SU-DHL-6 (cell line): ENCODE results near the gene EXD2.
"Not testable (repeated sequence)": the region's sequence is repeated elsewhere in the genome, so short reads cannot be mapped to it uniquely, and the experiment has no call there.

Experiments
- H2AFZ ChIP-seq: fragments of 200-600 bp; sonication (generic); 2 replicates; pipeline ENCODE4 v1.6.1; 2014; ENCODE audit warnings: low read depth, mild to moderate bottlenecking, moderate library complexity, mixed read lengths, antibody characterized with exemption, low read length; ENCODE audit not compliant: severe bottlenecking
- H3F3A ChIP-seq: fragments of 200-600 bp; shearing (Covaris generic); 2 replicates; pipeline ENCODE4 v1.6.0; 2016; ENCODE audit warnings: antibody characterized with exemption, mild to moderate bottlenecking; ENCODE audit not compliant: insufficient read depth
- H3K27ac ChIP-seq: fragments of 200-600 bp; sonication (generic); 2 replicates; pipeline ENCODE4 v1.5.1; 2016; ENCODE audit warnings: low read depth, mild to moderate bottlenecking, low read length, moderate library complexity, mixed read lengths
- H3K27me3 ChIP-seq: fragments of 200-600 bp; sonication (generic), shearing (Covaris generic); 2 replicates; pipeline ENCODE4 v1.6.0; 2014; ENCODE audit warnings: mild to moderate bottlenecking, low read length
- H3K36me3 ChIP-seq: fragments of 200-600 bp; sonication (generic); 2 replicates; pipeline ENCODE4 v1.6.1; 2014; ENCODE audit warnings: mild to moderate bottlenecking, low read length, mixed read lengths
- H3K4me2 ChIP-seq: fragments of 300-600, 200-600 bp; shearing (Covaris generic), sonication (generic); 2 replicates; pipeline ENCODE4 v1.6.0; 2014; ENCODE audit warnings: low read length, low read depth, mild to moderate bottlenecking; ENCODE audit not compliant: poor library complexity, severe bottlenecking
- H3K4me3 ChIP-seq: fragments of 200-600 bp; sonication (generic); 2 replicates; pipeline ENCODE4 v1.5.1; 2014; ENCODE audit warnings: antibody characterized with exemption, low read length, mild to moderate bottlenecking, mixed read lengths; ENCODE audit not compliant: insufficient read depth, poor library complexity, severe bottlenecking
- H3K79me2 ChIP-seq: fragments of 200-600 bp; sonication (generic); 2 replicates; pipeline ENCODE4 v1.6.1; 2014; ENCODE audit warnings: mild to moderate bottlenecking, low read length, moderate library complexity; ENCODE audit not compliant: insufficient read depth
- H3K9ac ChIP-seq: fragments of 200-600 bp; sonication (generic); 2 replicates; pipeline ENCODE4 v1.7.0; 2014; ENCODE audit warnings: mild to moderate bottlenecking, low read length
- H3K9me2 ChIP-seq: fragments of 200-600 bp; sonication (generic); replicated peaks from 2 replicates; pipeline ENCODE4 v1.6.1; 2014; ENCODE audit warnings: low read length; ENCODE audit not compliant: insufficient read depth
- H3K9me3 ChIP-seq: fragments of 200-600 bp; sonication (generic); 2 replicates; pipeline ENCODE4 v1.6.1; 2014; ENCODE audit warnings: low read length, mixed read lengths; ENCODE audit not compliant: insufficient read depth
- H4K20me1 ChIP-seq: fragments of 200-600 bp; sonication (generic); 2 replicates; pipeline ENCODE4 v1.6.1; 2014; ENCODE audit warnings: low read depth, mild to moderate bottlenecking, antibody characterized with exemption, low read length, moderate library complexity, mixed read lengths
- CTCF ChIP-seq: fragments of 200-600 bp; sonication (generic); IDR thresholded peaks from one replicate; pipeline ENCODE4 v1.5.1; 2017; ENCODE audit warnings: antibody characterized with exemption, mild to moderate bottlenecking, low read length, moderate library complexity; ENCODE audit not compliant: insufficient read depth, poor library complexity, severe bottlenecking
- EZH2phosphoT487 ChIP-seq: fragments of 200-600 bp; sonication (generic), shearing (Covaris generic); conservative IDR thresholded peaks from 2 replicates; pipeline ENCODE4 v1.6.1; 2018; ENCODE audit warnings: mild to moderate bottlenecking, antibody characterized with exemption, low read length, moderate library complexity, mixed read lengths

Gene EXD2

GRCh38 chr14:69207435-69208041 lies 16.2 kb downstream of the EXD2 start:
- Histone ChIP-seq H3K9me3 (no peaks in the 10 kb centered on the region), H3K4me2 (no peak overlapping the region), H3K36me3 (no peaks in the 10 kb centered on the region), H3K9ac (no peak overlapping the region), H3K4me3 (no peak overlapping the region), H3K9me2 (no peaks in the 10 kb centered on the region), H3K27ac (no peak overlapping the region), H3F3A (no peaks in the 10 kb centered on the region), H3K27me3 (no peaks in the 10 kb centered on the region), H2AFZ (no peak overlapping the region), H3K79me2 (no peaks in the 10 kb centered on the region), H4K20me1 (no peaks in the 10 kb centered on the region)
- TF ChIP-seq EZH2phosphoT487 (no peak), CTCF (no peak)

GRCh38 chr14:69208666-69209065 lies 17.4 kb downstream of the EXD2 start:
- Histone ChIP-seq H3K4me2 (no peak overlapping the region), H3K9ac (no peak overlapping the region), H3F3A (no peaks in the 10 kb centered on the region), H3K9me2 (no peaks in the 10 kb centered on the region), H3K27me3 (no peaks in the 10 kb centered on the region), H2AFZ (no peak overlapping the region), H4K20me1 (no peaks in the 10 kb centered on the region), H3K36me3 (no peaks in the 10 kb centered on the region), H3K4me3 (no peak overlapping the region), H3K9me3 (no peaks in the 10 kb centered on the region), H3K79me2 (no peaks in the 10 kb centered on the region), H3K27ac (no peak overlapping the region)
- TF ChIP-seq CTCF, result no peak
- no peak for TF ChIP-seq EZH2phosphoT487

- Histone ChIP-seq H4K20me1 (no peaks in the 10 kb centered on the region), H3K4me2 (no peak overlapping the region), H3K9me3 (no peaks in the 10 kb centered on the region), H2AFZ (no peak overlapping the region), H3K9me2 (no peaks in the 10 kb centered on the region), H3F3A (no peaks in the 10 kb centered on the region), H3K27ac (no peak overlapping the region), H3K4me3 (no peak overlapping the region), H3K9ac (no peak overlapping the region), H3K79me2 (no peaks in the 10 kb centered on the region), H3K27me3 (no peaks in the 10 kb centered on the region), H3K36me3 (no peaks in the 10 kb centered on the region)
- no peak for TF ChIP-seq EZH2phosphoT487
- no peak for TF ChIP-seq CTCF
Measured at GRCh38 chr14:69214393-69214792, 23.1 kb downstream of the EXD2 start.

- H3K9me2 ChIP-seq, H3K27ac ChIP-seq, H3F3A ChIP-seq, H2AFZ ChIP-seq, H3K27me3 ChIP-seq, H3K4me2 ChIP-seq, H3K9ac ChIP-seq, H4K20me1 ChIP-seq, H3K9me3 ChIP-seq, H3K36me3 ChIP-seq, H3K79me2 ChIP-seq, H3K4me3 ChIP-seq: not testable (repeated sequence)
Measured at GRCh38 chr14:69217663-69218062, 26.4 kb downstream of the EXD2 start.
